ENCODE measurements around the gene SOCS2. TPM values are rescaled to one million over a fixed set of nuclear protein-coding genes. Genes with fewer than 3 reads are reported as not detected.

SOCS2 gene
- total and polyA plus RNA-seq, 10 of the 15 experiments (the other 5 are each of a cell fraction or from before 2014, with no cell fraction given): 2.6 to 12.0 (median 7.2) TPM

DNA sequence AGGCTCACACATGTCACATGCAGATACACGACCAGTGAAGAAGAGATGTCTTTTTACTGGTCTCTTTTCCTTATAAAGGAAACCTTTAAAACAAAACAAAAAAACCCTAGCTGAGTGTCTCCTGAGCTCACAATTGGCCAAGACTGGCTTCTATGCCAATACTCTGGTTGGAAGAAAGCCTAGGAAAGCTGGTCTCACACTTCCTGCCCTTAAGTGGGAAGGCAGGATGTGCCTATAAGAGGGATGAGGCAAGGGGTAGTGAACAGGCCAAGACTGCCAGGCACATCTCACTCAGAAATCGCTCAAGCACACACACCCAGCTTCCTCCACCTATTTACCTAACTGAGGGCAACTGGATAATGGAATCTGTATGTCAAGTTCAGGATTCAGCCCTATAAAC, 50.0 kb downstream of the SOCS2 start:
- DNase-seq (ENCODE audit: low read depth, low spot score) (no peak), ATAC-seq (no peak), FAIRE-seq (no peak)
- in situ Hi-C loops (cut with MboI): no loop called here
- SMC1A ChIA-PET (ENCODE audit: uncharacterized antibody, unreplicated experiment): interaction anchor here (1.1 kb wide), 1 partner anchor 163 kb away, joined by 3 read pairs; no protein-coding TSS in a partner anchor
- POLR2A ChIA-PET: no interaction called here
- Histone ChIP-seq H3K4me2 (ENCODE audit: control insufficient read depth, insufficient read depth) (no peak overlapping the region), H3K9me3 (replicated peaks; ENCODE audit: control insufficient read depth, insufficient read depth, low read length) (peaks cover 2% of the 10 kb centered on the region; the same call in 1 of the 3 replicates), H3K27ac (ENCODE audit: control insufficient read depth, insufficient read depth) (no peak overlapping the region), H2AFZ (ENCODE audit: control insufficient read depth, low read depth, low read length) (no peak overlapping the region), H3K36me3 (ENCODE audit: control insufficient read depth in 2 of 2, insufficient read depth in 2 of 2, low read length in 1 of 2) (no peaks in the 10 kb centered on the region), H3K9ac (ENCODE audit: control insufficient read depth, insufficient read depth, low read length) (no peak overlapping the region), H3K27me3 (replicated peaks in 1 of 2; ENCODE audit: control insufficient read depth in 2 of 2, insufficient read depth in 2 of 2, low read length in 1 of 2) (no peaks in the 10 kb centered on the region), H3K4me3 (no peak overlapping the region), H3K79me2 (ENCODE audit: control insufficient read depth, insufficient read depth, low read length) (no peaks in the 10 kb centered on the region), H3K4me1 (ENCODE audit: control insufficient read depth, insufficient read depth, low read length) (no peaks in the 10 kb centered on the region), H4K20me1 (ENCODE audit: control insufficient read depth, insufficient read depth) (no peaks in the 10 kb centered on the region)
- 40% methylated on average over 2 of the region's 2 CpGs for WGBS (ENCODE audit: insufficient coverage, insufficient replicate concordance, low lambda C conversion rate, missing lambda C conversion rate)
- CTCF ChIA-PET: no interaction called here
- RAD21 ChIA-PET (ENCODE audit: unreplicated experiment): no interaction called here
- no peak for TF ChIP-seq YBX1 (IDR thresholded peaks at IDR 0.05)
- no peak for TF ChIP-seq TARDBP (IDR thresholded peaks at IDR 0.05; ENCODE audit: borderline replicate concordance)
- TF ChIP-seq ZSCAN29 (IDR thresholded peaks at IDR 0.05): no peak
- TF ChIP-seq ZBTB33 (IDR thresholded peaks at IDR 0.05): no peak
- TF ChIP-seq EP300 (IDR thresholded peaks at IDR 0.05; ENCODE audit: borderline replicate concordance in 1 of 2, control insufficient read depth in 1 of 2, low read depth in 2 of 2, low read length in 2 of 2): no peak
- TF ChIP-seq PAX8 (IDR thresholded peaks at IDR 0.05): no peak
- TF ChIP-seq EGR1 (IDR thresholded peaks at IDR 0.05; ENCODE audit: borderline replicate concordance in 1 of 2, low read depth in 2 of 2, low read length in 2 of 2): no peak
- no peak for TF ChIP-seq CHD2 (IDR thresholded peaks at IDR 0.05; ENCODE audit: borderline replicate concordance, low read depth, low read length)
- TF ChIP-seq STAT1 (conservative IDR thresholded peaks at IDR 0.05): no peak
- TF ChIP-seq SREBF2 (IDR thresholded peaks at IDR 0.05; ENCODE audit: low read length): no peak
- TF ChIP-seq NKRF (conservative IDR thresholded peaks at IDR 0.05): no peak
- TF ChIP-seq WRNIP1 (IDR thresholded peaks at IDR 0.05; ENCODE audit: borderline replicate concordance, low read depth, low read length): no peak
- no TSS peak for BruUV-seq (replicated peaks)
- intact Hi-C loops (cut with micrococcal nuclease; ENCODE audit: unreplicated experiment): no loop called here

All from GM12878 (cell line).